Choroid plexus epithelial cell (primary cell): ENCODE data around the gene HTR4.

ENCODE experiments used
- DNase-seq: peaks from one replicate; pipeline ENCODE4 v3.0.0-alpha.2; 2010; ENCODE audit warnings: low read depth
- H3K4me3 ChIP-seq: 2 replicates; pipeline ENCODE4 v1.5.1; 2011; ENCODE audit warnings: low read depth, mild to moderate bottlenecking, control low read depth, low read length, moderate library complexity
- TF ChIP-seq, protein P1 (sequence below): conservative IDR thresholded peaks from 2 replicates; pipeline ENCODE4 v1.5.1; 2011; ENCODE audit warnings: low read depth, mild to moderate bottlenecking, control low read depth, inconsistent platforms, low read length, moderate library complexity

The HTR4 gene

DNA sequence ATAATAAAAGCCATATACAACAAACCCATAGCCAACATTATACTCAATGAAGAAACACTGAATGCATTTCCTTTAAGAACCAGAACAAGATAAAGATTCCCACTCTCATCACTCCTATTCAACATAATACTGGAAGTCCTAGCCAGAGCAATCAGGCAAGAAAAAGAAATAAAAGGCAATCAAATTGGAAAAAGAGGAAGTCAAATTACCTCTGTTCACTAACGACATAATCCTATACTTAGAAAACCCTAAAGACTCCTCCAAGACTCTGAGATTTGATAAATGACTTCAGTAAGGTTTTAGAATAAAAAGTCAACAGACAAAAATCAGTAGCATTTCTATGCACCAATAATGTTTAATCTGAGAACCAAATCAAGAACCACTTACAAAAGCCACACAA is 36.6 kb upstream of the HTR4 start:
- no peak overlapping the region for H3K4me3 ChIP-seq
- TF ChIP-seq, protein P1, sequence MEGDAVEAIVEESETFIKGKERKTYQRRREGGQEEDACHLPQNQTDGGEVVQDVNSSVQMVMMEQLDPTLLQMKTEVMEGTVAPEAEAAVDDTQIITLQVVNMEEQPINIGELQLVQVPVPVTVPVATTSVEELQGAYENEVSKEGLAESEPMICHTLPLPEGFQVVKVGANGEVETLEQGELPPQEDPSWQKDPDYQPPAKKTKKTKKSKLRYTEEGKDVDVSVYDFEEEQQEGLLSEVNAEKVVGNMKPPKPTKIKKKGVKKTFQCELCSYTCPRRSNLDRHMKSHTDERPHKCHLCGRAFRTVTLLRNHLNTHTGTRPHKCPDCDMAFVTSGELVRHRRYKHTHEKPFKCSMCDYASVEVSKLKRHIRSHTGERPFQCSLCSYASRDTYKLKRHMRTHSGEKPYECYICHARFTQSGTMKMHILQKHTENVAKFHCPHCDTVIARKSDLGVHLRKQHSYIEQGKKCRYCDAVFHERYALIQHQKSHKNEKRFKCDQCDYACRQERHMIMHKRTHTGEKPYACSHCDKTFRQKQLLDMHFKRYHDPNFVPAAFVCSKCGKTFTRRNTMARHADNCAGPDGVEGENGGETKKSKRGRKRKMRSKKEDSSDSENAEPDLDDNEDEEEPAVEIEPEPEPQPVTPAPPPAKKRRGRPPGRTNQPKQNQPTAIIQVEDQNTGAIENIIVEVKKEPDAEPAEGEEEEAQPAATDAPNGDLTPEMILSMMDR: no peak
- no peak for DNase-seq

DNA sequence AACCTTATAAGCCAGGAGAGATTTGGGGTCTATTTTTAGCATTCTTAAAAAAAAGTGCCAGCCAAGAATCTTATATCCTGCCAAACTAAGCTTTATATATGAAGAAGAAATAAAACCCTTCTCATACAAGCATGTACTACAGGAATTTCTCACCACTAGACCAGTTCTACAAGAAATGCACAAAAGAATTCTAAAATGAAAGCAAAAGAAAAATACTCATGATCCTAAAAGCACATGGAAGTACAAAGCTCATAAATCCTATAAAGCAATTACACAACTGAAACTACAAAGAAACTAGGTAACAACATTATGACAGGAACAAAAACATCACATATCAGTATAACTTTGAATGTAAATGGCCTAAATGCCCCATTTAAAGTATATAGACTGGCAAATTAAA is 34.5 kb upstream of the HTR4 start:
- DNase-seq: no peak

DNA sequence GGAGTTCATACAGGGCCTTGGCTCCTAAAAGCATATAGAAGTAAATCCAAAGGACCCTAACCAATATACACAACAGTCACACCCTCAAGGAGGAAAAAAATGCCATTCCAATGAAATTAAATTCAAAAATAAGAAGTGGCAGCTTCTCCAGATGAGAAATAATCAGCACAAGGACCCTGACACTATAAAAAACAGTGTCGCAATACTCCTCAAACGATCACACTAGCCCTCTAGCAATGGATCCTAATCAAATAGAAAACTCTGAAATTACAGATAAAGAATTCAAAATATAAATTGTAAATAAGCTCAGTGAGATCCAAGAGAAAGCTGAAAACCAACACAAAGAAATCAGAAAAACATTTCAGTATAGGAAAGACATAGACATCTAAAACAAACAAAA is 33.5 kb upstream of the HTR4 start:
- TF ChIP-seq, protein P1: no peak
- H3K4me3 ChIP-seq: no peak overlapping the region
- DNase-seq: no peak

More for the DNA sequence above, 34.5 kb upstream of the HTR4 start:
- TF ChIP-seq, protein P1: no peak
- no peak overlapping the region for H3K4me3 ChIP-seq

DNA sequence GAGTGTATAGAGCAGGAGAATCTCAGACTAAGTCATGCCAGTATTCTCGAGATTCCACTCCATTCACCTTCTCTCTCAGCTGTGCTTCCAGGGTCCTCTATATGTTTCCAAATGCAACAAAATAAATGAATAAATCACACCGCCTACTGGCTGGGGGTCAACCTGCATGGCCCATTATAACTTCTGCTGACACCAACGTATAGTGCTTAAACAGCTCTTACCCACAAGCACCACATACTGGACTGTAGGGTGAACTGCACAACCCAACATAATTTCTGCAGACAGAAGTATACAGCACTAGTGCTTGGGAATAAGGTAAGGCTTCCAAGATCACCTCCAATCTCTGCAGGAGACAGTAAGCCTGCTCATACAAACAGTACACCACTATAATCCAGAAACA is 33.1 kb upstream of the HTR4 start:
- TF ChIP-seq, protein P1: peak; percentile 50
- DNase-seq: peak; percentile 55

DNA sequence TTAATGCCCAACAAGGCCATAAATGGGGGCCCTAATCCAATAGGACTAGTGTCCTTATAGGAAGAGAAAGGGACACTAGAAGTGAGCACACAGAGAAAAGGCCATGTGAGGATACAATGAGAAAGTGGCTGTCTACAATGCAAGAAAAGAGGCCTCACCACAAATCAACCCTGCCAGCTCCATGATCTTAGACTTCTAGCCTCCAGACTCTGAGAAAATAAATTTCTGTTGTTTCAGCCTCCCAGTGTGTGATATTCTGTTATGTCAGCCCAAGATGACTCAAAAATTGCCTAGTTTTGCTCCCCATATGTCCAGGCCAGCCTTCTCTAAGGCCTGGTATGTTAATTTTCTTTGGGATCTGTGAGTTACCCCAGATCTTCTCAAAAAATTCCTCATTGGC is 32.3 kb upstream of the HTR4 start:
- no peak for DNase-seq
- TF ChIP-seq, protein P1: no peak
- H3K4me3 ChIP-seq: no peak overlapping the region

More for the DNA sequence above, 33.1 kb upstream of the HTR4 start:
- no peak overlapping the region for H3K4me3 ChIP-seq

DNA sequence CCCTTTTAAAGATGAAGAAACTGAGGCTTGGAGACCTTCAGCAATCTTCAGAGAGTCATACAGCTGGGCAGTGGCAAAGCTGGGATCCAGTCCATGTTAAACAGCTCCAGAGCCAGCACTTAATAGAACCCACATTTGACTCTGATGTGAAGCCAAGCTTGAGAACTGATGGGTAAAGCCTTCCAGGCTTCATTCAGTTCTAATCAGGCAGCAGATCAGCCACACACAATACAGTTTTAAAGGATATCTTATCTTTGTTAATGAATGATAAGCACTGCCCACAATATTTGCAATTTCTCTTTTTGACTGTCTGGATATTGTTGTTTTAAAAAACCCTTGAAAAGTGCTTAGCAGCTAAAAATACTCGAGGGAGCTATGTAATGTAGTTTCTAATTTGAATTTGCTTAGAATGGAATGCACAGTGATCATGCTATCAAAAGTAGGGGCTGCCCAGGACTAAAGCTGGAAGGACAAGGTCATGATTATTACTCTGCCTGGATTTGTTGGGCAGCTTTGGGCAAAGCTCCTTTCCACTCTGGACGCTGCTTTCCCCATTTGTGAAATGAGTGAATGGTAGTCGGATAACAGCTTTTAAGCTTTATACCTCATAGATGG is 31.3 kb upstream of the HTR4 start:
- no peak for DNase-seq
- no peak overlapping the region for H3K4me3 ChIP-seq
- TF ChIP-seq, protein P1: no peak

DNA sequence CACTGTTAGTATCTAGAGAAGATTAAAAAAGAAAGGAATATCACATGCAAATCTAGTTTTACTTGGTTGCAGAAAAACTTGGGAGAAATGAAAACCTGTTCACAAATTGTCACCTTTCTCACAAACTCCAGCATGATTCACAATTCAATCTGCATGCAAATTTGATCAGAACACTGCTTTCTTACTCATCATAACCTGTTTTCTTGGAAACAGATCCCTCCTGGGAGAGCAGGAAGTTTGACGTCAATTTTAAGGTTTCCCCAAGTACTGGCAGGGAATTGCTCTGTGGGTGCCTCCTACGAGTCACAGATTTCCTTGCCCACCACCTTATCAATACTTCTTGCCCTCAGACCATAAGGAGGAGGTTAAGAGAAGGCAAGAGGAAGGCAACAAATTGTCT is 30.2 kb upstream of the HTR4 start:
- H3K4me3 ChIP-seq: no peak overlapping the region
- no peak for DNase-seq
- TF ChIP-seq, protein P1: no peak
